SK-N-SH treated with all-trans-retinoic acid at 6 μM for 48 hours (cell line): ENCODE measurements around the gene SLC15A1.

Source experiments
- ATAC-seq: fragments of 200-7000 bp; cut with Tn5 transposase; 3 replicates; pipeline ENCODE4 v1.9.1; 2020; ENCODE audit warnings: mild to moderate bottlenecking, moderate library complexity
- ARNTL ChIP-seq: fragments of 450-650 bp; formaldehyde crosslinking; IDR thresholded peaks from 2 replicates; pipeline ENCODE4 v1.5.0; 2020; ENCODE audit warnings: low read depth, mild to moderate bottlenecking, moderate library complexity, borderline replicate concordance
- BACH2 ChIP-seq: fragments of 250-450 bp; sonication (Bioruptor Pico); IDR thresholded peaks from 2 replicates; pipeline ENCODE4 v1.9.0; 2021; ENCODE audit warnings: mild to moderate bottlenecking, borderline replicate concordance
- CREB5 ChIP-seq: fragments of 250-450 bp; sonication (Bioruptor Pico); IDR thresholded peaks from 2 replicates; pipeline ENCODE4 v1.5.1; 2020; ENCODE audit warnings: low read depth, mild to moderate bottlenecking, moderate library complexity
- CSDC2 ChIP-seq: fragments of 250-450 bp; sonication (Bioruptor Pico); IDR thresholded peaks from 2 replicates; pipeline ENCODE4 v1.5.0; 2020; ENCODE audit warnings: mild to moderate bottlenecking, moderate library complexity
- ESRRG ChIP-seq: fragments of 250-450 bp; sonication (Bioruptor Pico); IDR thresholded peaks from 2 replicates; pipeline ENCODE4 v1.6.1; 2021; ENCODE audit warnings: mild to moderate bottlenecking
- GLIS3 ChIP-seq: fragments of 250-450 bp; sonication (Bioruptor Pico); IDR thresholded peaks from 2 replicates; pipeline ENCODE4 v1.5.0; 2020; ENCODE audit warnings: mild to moderate bottlenecking, moderate library complexity
- ISL1 ChIP-seq: fragments of 250-450 bp; sonication (Bioruptor Pico); IDR thresholded peaks from 2 replicates; pipeline ENCODE4 v2.1.2; 2022; ENCODE audit warnings: mild to moderate bottlenecking, moderate library complexity
- OSR1 ChIP-seq: fragments of 250-450 bp; sonication (Bioruptor Pico); IDR thresholded peaks from 2 replicates; pipeline ENCODE4 v1.8.0; 2022; ENCODE audit warnings: moderate library complexity, mild to moderate bottlenecking, inconsistent platforms
- PPARA ChIP-seq: fragments of 250-450 bp; sonication (Bioruptor Pico); IDR thresholded peaks from 2 replicates; pipeline ENCODE4 v1.5.0; 2020; ENCODE audit warnings: mild to moderate bottlenecking, borderline replicate concordance
- RARB ChIP-seq: fragments of 250-450 bp; sonication (Bioruptor Pico); IDR thresholded peaks from 2 replicates; pipeline ENCODE4 v1.8.0; 2021; ENCODE audit warnings: mild to moderate bottlenecking, moderate library complexity
- SNAI2 ChIP-seq: fragments of 250-450 bp; sonication (Bioruptor Pico); IDR thresholded peaks from 2 replicates; pipeline ENCODE4 v1.5.0; 2020; ENCODE audit warnings: mild to moderate bottlenecking, moderate library complexity
- TCF4 ChIP-seq: fragments of 250-450 bp; sonication (Bioruptor Pico); IDR thresholded peaks from 2 replicates; pipeline ENCODE4 v1.8.0; 2021; ENCODE audit warnings: mild to moderate bottlenecking, moderate library complexity, borderline replicate concordance
- TOX ChIP-seq: fragments of 250-450 bp; sonication (Bioruptor Pico); IDR thresholded peaks from 2 replicates; pipeline ENCODE4 v1.8.0; 2021; ENCODE audit warnings: mild to moderate bottlenecking, moderate library complexity, borderline replicate concordance
- ZC3H10 ChIP-seq: fragments of 250-450 bp; sonication (Bioruptor Pico); IDR thresholded peaks from 2 replicates; pipeline ENCODE4 v1.5.1; 2021; ENCODE audit warnings: mild to moderate bottlenecking, moderate library complexity
- ZFP30 ChIP-seq: fragments of 450-650 bp; formaldehyde crosslinking; IDR thresholded peaks from 2 replicates; pipeline ENCODE4 v1.5.0; 2022; ENCODE audit warnings: mild to moderate bottlenecking, moderate library complexity
- ZNF565 ChIP-seq: fragments of 450-650 bp; formaldehyde crosslinking; conservative IDR thresholded peaks from 2 replicates; pipeline ENCODE4 v1.5.0; 2020; ENCODE audit warnings: low read depth, mild to moderate bottlenecking, moderate library complexity
- ZNF8 ChIP-seq: fragments of 450-650 bp; formaldehyde crosslinking; IDR thresholded peaks from 2 replicates; pipeline ENCODE4 v1.5.0; 2020; ENCODE audit warnings: mild to moderate bottlenecking, moderate library complexity
- TF ChIP-seq, protein P1 (sequence below): fragments of 250-450 bp; sonication (Bioruptor Pico); IDR thresholded peaks from 2 replicates; pipeline ENCODE4 v1.5.1; 2021; ENCODE audit warnings: mild to moderate bottlenecking, moderate library complexity
- TF ChIP-seq, protein P2 (sequence below): fragments of 250-450 bp; sonication (Bioruptor Pico); IDR thresholded peaks from 2 replicates; pipeline ENCODE4 v1.5.0; 2020; ENCODE audit warnings: mild to moderate bottlenecking, moderate library complexity
- TF ChIP-seq, protein P3 (sequence below): fragments of 250-450 bp; sonication (Bioruptor Pico); IDR thresholded peaks from 2 replicates; pipeline ENCODE4 v1.8.0; 2020; ENCODE audit warnings: mild to moderate bottlenecking, moderate library complexity, borderline replicate concordance

SLC15A1 gene

DNA sequence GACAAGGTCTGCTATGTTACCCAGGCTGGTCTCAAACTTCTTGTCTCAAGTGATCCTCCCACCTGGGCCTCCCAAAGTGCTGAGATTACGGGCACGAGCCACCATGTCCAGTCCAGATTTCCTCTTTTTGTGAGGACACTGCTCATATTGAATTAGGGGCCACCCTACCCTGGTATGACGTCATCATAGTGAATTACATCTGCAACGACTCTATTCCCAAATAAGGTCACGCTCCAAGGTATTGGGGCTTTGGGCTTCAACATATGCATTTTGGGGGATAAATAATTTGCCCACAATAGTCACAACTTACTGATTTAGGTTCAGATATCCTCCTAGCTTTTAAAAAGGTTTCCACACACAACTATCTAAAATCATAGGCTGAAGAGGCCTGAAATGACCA lies 9.5 kb downstream of the SLC15A1 start:
- ATAC-seq, result no peak
- TF ChIP-seq ZC3H10 (CRISPR knock-in tag), result no peak
- no peak for TF ChIP-seq TCF4 (CRISPR knock-in tag)
- no peak for TF ChIP-seq GLIS3 (CRISPR knock-in tag)
- TF ChIP-seq CREB5 (CRISPR knock-in tag), result no peak
- no peak for TF ChIP-seq ZFP30
- TF ChIP-seq, protein P1, sequence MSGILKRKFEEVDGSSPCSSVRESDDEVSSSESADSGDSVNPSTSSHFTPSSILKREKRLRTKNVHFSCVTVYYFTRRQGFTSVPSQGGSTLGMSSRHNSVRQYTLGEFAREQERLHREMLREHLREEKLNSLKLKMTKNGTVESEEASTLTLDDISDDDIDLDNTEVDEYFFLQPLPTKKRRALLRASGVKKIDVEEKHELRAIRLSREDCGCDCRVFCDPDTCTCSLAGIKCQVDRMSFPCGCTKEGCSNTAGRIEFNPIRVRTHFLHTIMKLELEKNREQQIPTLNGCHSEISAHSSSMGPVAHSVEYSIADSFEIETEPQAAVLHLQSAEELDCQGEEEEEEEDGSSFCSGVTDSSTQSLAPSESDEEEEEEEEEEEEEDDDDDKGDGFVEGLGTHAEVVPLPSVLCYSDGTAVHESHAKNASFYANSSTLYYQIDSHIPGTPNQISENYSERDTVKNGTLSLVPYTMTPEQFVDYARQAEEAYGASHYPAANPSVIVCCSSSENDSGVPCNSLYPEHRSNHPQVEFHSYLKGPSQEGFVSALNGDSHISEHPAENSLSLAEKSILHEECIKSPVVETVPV (CRISPR knock-in tag), result no peak
- TF ChIP-seq BACH2 (CRISPR knock-in tag), result no peak
- no peak for TF ChIP-seq OSR1
- TF ChIP-seq TOX, result no peak
- TF ChIP-seq ISL1 (CRISPR knock-in tag), result no peak
- TF ChIP-seq, protein P2, sequence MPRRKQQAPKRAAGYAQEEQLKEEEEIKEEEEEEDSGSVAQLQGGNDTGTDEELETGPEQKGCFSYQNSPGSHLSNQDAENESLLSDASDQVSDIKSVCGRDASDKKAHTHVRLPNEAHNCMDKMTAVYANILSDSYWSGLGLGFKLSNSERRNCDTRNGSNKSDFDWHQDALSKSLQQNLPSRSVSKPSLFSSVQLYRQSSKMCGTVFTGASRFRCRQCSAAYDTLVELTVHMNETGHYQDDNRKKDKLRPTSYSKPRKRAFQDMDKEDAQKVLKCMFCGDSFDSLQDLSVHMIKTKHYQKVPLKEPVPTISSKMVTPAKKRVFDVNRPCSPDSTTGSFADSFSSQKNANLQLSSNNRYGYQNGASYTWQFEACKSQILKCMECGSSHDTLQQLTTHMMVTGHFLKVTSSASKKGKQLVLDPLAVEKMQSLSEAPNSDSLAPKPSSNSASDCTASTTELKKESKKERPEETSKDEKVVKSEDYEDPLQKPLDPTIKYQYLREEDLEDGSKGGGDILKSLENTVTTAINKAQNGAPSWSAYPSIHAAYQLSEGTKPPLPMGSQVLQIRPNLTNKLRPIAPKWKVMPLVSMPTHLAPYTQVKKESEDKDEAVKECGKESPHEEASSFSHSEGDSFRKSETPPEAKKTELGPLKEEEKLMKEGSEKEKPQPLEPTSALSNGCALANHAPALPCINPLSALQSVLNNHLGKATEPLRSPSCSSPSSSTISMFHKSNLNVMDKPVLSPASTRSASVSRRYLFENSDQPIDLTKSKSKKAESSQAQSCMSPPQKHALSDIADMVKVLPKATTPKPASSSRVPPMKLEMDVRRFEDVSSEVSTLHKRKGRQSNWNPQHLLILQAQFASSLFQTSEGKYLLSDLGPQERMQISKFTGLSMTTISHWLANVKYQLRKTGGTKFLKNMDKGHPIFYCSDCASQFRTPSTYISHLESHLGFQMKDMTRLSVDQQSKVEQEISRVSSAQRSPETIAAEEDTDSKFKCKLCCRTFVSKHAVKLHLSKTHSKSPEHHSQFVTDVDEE (CRISPR knock-in tag), result no peak
- TF ChIP-seq PPARA (CRISPR knock-in tag), result no peak
- no peak for TF ChIP-seq SNAI2 (CRISPR knock-in tag)
- TF ChIP-seq ESRRG, result no peak
- TF ChIP-seq ARNTL (CRISPR knock-in tag), result no peak
- TF ChIP-seq ZNF8, result no peak
- TF ChIP-seq CSDC2 (CRISPR knock-in tag), result no peak
- TF ChIP-seq RARB (CRISPR knock-in tag), result no peak
- no peak for TF ChIP-seq ZNF565
- TF ChIP-seq, protein P3, sequence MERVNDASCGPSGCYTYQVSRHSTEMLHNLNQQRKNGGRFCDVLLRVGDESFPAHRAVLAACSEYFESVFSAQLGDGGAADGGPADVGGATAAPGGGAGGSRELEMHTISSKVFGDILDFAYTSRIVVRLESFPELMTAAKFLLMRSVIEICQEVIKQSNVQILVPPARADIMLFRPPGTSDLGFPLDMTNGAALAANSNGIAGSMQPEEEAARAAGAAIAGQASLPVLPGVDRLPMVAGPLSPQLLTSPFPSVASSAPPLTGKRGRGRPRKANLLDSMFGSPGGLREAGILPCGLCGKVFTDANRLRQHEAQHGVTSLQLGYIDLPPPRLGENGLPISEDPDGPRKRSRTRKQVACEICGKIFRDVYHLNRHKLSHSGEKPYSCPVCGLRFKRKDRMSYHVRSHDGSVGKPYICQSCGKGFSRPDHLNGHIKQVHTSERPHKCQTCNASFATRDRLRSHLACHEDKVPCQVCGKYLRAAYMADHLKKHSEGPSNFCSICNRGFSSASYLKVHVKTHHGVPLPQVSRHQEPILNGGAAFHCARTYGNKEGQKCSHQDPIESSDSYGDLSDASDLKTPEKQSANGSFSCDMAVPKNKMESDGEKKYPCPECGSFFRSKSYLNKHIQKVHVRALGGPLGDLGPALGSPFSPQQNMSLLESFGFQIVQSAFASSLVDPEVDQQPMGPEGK (CRISPR knock-in tag), result no peak
- TF ChIP-seq, all 23 proteins: peak for 0

GRCh38 chr13:98741741-98742435 lies 10.6 kb downstream of the SLC15A1 start:
- TF ChIP-seq TCF4 (CRISPR knock-in tag) (no peak), SNAI2 (CRISPR knock-in tag) (no peak), ESRRG (no peak), OSR1 (no peak)
- TF ChIP-seq, protein P1 (CRISPR knock-in tag), result no peak
- ATAC-seq, result no peak

DNA sequence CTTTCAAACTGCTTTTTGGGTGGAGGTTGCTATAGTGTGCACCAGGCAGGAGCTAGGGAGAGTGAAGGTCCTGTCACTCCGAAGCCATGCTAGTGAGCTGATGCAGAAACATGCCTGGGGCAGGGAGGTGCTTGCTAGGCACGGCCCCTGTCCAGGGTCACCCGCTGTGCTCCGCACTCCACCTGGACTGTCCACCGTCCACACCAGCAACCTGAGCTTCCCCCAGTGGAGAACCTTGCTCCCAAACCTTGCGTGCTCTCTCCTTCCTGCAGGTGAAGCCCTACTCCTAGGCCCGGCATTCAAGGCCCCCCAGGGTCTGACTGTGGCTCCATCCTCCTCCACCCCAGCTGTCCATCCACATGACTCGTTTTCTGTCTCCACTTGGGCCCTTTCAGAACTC lies 12.3 kb downstream of the SLC15A1 start:
- no peak for ATAC-seq
- TF ChIP-seq, protein P2 (CRISPR knock-in tag), result no peak
- TF ChIP-seq SNAI2 (CRISPR knock-in tag), result no peak
- TF ChIP-seq, all 23 proteins: peak for 0
